ENCODE measurements around the gene TMPRSS2. TPM values are rescaled to one million over a fixed set of nuclear protein-coding genes. Genes with fewer than 3 reads are reported as not detected.

Gene TMPRSS2
- total RNA-seq, 4 donors from 2014 or later, result 14.2 to 47.3 (median 15.6) TPM

- Histone ChIP-seq H3K27ac (no peak overlapping the region), H3K4me3 (replicated peaks in 1 of 3) (no peak overlapping the region), H3K36me3 (peaks cover 32 to 42% of the 10 kb centered on the region in 2 donors), H3K4me1 (no peaks in the 10 kb centered on the region), H3K9me3 (no peaks in the 10 kb centered on the region), H3K27me3 (no peaks in the 10 kb centered on the region)
- TF ChIP-seq CTCF (IDR thresholded peaks at IDR 0.05), result no peak
- no peak for TF ChIP-seq POLR2A (IDR thresholded peaks at IDR 0.05)
- WGBS, 2 donors, result 90 to 99% methylated on average over 3 of the region's 3 CpGs
- intact Hi-C loops (cut with DNase I), result no loop called here
- DNase-seq, result no peak
Observed at GRCh38 chr21:41447356-41447755, 60.6 kb downstream of the TMPRSS2 start.

- intact Hi-C loops (cut with DNase I), result no loop called here
- H3K9me3 ChIP-seq, result no peaks in the 10 kb centered on the region
- H3K27ac ChIP-seq, result no peak overlapping the region
- H3K27me3 ChIP-seq, result no peaks in the 10 kb centered on the region
- DNase-seq, result no peak
- WGBS, 2 donors, result 97 to 98% methylated on average over 4 of the region's 4 CpGs
- no peak overlapping the region for H3K4me3 ChIP-seq (replicated peaks in 1 of 3)
- H3K36me3 ChIP-seq, result peaks cover 39 to 43% of the 10 kb centered on the region in 2 donors
- H3K4me1 ChIP-seq, result no peaks in the 10 kb centered on the region
- TF ChIP-seq CTCF (IDR thresholded peaks at IDR 0.05) (no peak), POLR2A (IDR thresholded peaks at IDR 0.05) (no peak)
Observed at GRCh38 chr21:41446586-41446985, 61.4 kb downstream of the TMPRSS2 start.

- peaks cover 50 to 52% of the 10 kb centered on the region in 2 donors for H3K36me3 ChIP-seq
- H3K4me1 ChIP-seq, result no peaks in the 10 kb centered on the region
- no peak overlapping the region for H3K27ac ChIP-seq
- no peak for TF ChIP-seq CTCF (IDR thresholded peaks at IDR 0.05)
- TF ChIP-seq POLR2A (IDR thresholded peaks at IDR 0.05), result no peak
- DNase-seq, result no peak
- no peak overlapping the region for H3K4me3 ChIP-seq (replicated peaks in 1 of 3)
- WGBS, 2 donors, result 85 to 87% methylated on average over 7 of the region's 7 CpGs
- intact Hi-C loops (cut with DNase I), result no loop called here
- H3K9me3 ChIP-seq, result no peaks in the 10 kb centered on the region
- H3K27me3 ChIP-seq, result no peaks in the 10 kb centered on the region
Observed at GRCh38 chr21:41445465-41445862, 62.5 kb downstream of the TMPRSS2 start.

GRCh38 chr21:41444703-41445464 is 63.1 kb downstream of the TMPRSS2 start:
- intact Hi-C loops (cut with DNase I), result no loop called here
- no peak overlapping the region for H3K27ac ChIP-seq
- H3K4me1 ChIP-seq, result no peaks in the 10 kb centered on the region
- no peaks in the 10 kb centered on the region for H3K9me3 ChIP-seq
- WGBS, 2 donors, result 87 to 91% methylated on average over 13 of the region's 13 CpGs
- H3K36me3 ChIP-seq, result peaks cover 52 to 54% of the 10 kb centered on the region in 2 donors
- no peak overlapping the region for H3K4me3 ChIP-seq (replicated peaks in 1 of 3)
- no peaks in the 10 kb centered on the region for H3K27me3 ChIP-seq
- TF ChIP-seq POLR2A (IDR thresholded peaks at IDR 0.05), result no peak
- TF ChIP-seq CTCF (IDR thresholded peaks at IDR 0.05), result no peak
- no peak for DNase-seq

- Histone ChIP-seq H3K27me3 (no peaks in the 10 kb centered on the region), H3K36me3 (peaks cover 48 to 58% of the 10 kb centered on the region in 2 donors), H3K27ac (no peak overlapping the region), H3K9me3 (no peaks in the 10 kb centered on the region), H3K4me3 (replicated peaks in 1 of 3) (no peak overlapping the region), H3K4me1 (no peaks in the 10 kb centered on the region)
- intact Hi-C loops (cut with DNase I), result no loop called here
- DNase-seq, result no peak
- no peak for TF ChIP-seq POLR2A (IDR thresholded peaks at IDR 0.05)
- no peak for TF ChIP-seq CTCF (IDR thresholded peaks at IDR 0.05)
- WGBS, 2 donors, result 94 to 98% methylated on average over 7 of the region's 7 CpGs
Observed at GRCh38 chr21:41443562-41443961, 64.4 kb downstream of the TMPRSS2 start.

Measured in thyroid gland (tissue), 4 donors.